Progenitor cell of endocrine pancreas (in vitro differentiated cells): ENCODE data around the gene NCDN. TPM values are rescaled to one million over a fixed set of nuclear protein-coding genes. Genes with fewer than 3 reads are reported as not detected.
A peak's percentile ranks its signal among the peaks of the same experiment; 100 is the strongest.

Experiments used
- DNase-seq: peaks from one replicate; pipeline ENCODE4 v3.0.0; 2021; ENCODE audit warnings: low spot score; ENCODE audit not compliant: unreplicated experiment
- H3K27ac Mint-ChIP-seq: 2 replicates; pipeline ENCODE4 v1.8.0; 2021; ENCODE audit warnings: mild to moderate bottlenecking, moderate library complexity, mixed read lengths
- H3K27me3 Mint-ChIP-seq: 2 replicates; pipeline ENCODE4 v1.8.0; 2021; ENCODE audit warnings: mixed read lengths
- H3K36me3 Mint-ChIP-seq: 2 replicates; pipeline ENCODE4 v1.8.0; 2022; ENCODE audit warnings: mixed read lengths; ENCODE audit not compliant: insufficient read depth
- H3K4me1 Mint-ChIP-seq: 2 replicates; pipeline ENCODE4 v1.8.0; 2021; ENCODE audit warnings: low read depth, mixed read lengths
- H3K4me3 Mint-ChIP-seq: 2 replicates; pipeline ENCODE4 v1.8.0; 2021; ENCODE audit warnings: low read depth, mild to moderate bottlenecking, moderate library complexity, mixed read lengths
- H3K9me3 Mint-ChIP-seq: 2 replicates; pipeline ENCODE4 v1.8.0; 2021; ENCODE audit warnings: low read depth, mixed read lengths
- total RNA-seq: library from RNA; stranded (reverse); gene quantifications from 2 replicates; pipeline ENCODE4 v1.2.1, GENCODE V29; 2021
- TF ChIP-seq, protein P1 (sequence below): fragments of 200-600 bp; sonication (generic); IDR thresholded peaks from one replicate; pipeline ENCODE4 v1.5.0; 2021; ENCODE audit warnings: antibody characterized with exemption, mild to moderate bottlenecking; ENCODE audit not compliant: unreplicated experiment

The NCDN gene
- total RNA-seq, 1 donor from 2014 or later: 25.3 TPM

DNA sequence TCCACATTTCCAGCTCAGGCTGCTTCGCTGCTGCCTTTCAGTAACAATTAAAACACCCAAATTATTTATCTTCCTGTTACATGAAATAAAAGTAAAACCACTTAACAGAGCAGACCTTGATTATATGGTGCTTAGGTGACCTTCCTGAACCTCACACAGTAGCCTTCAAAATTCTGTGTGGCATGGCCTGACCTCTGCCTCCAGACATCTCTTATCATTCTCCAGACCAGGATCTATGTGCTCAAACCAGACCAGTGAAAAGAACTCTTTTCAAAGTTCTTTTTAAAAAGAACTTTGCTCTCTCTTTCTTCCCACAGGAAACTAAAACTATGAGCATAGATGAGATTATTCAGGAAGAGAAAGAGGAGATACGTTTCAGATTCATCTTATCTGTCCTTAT lies 38.2 kb upstream of the NCDN start:
- Mint-ChIP-seq H3K9me3 (peaks cover 46% of the 10 kb centered on the region), H3K27me3 (no peaks in the 10 kb centered on the region), H3K4me1 (peaks cover 19% of the 10 kb centered on the region), H3K4me3 (no peak overlapping the region), H3K27ac (peak overlapping the region; percentile 1), H3K36me3 (peaks cover 46% of the 10 kb centered on the region)
- TF ChIP-seq, protein P1, sequence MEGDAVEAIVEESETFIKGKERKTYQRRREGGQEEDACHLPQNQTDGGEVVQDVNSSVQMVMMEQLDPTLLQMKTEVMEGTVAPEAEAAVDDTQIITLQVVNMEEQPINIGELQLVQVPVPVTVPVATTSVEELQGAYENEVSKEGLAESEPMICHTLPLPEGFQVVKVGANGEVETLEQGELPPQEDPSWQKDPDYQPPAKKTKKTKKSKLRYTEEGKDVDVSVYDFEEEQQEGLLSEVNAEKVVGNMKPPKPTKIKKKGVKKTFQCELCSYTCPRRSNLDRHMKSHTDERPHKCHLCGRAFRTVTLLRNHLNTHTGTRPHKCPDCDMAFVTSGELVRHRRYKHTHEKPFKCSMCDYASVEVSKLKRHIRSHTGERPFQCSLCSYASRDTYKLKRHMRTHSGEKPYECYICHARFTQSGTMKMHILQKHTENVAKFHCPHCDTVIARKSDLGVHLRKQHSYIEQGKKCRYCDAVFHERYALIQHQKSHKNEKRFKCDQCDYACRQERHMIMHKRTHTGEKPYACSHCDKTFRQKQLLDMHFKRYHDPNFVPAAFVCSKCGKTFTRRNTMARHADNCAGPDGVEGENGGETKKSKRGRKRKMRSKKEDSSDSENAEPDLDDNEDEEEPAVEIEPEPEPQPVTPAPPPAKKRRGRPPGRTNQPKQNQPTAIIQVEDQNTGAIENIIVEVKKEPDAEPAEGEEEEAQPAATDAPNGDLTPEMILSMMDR: no peak
- no peak for DNase-seq

DNA sequence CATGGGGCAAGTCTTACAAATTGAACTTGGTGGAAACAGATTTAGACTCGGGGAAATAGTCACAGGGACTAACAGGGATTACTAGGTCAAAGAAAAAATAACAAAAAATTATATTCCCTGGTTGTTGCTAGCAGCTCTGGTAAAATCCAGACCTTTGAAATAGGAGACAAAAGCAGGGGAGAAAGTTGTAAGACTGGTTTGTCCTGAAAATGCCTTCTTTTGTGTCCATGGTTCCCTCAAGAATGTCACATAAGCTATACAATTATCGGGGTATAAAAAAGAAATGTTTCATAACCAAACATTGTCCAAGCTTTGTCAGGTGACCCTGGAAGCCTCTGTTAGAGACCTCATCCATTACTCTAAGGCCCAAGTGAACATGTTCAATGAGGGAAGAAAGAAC lies 33.5 kb upstream of the NCDN start:
- TF ChIP-seq, protein P1: no peak
- Mint-ChIP-seq H3K4me1 (peaks cover 25% of the 10 kb centered on the region), H3K27ac (peak overlapping the region; percentile 69), H3K36me3 (peaks cover 35% of the 10 kb centered on the region), H3K27me3 (no peaks in the 10 kb centered on the region), H3K9me3 (peaks cover 36% of the 10 kb centered on the region), H3K4me3 (no peak overlapping the region)
- no peak for DNase-seq

DNA sequence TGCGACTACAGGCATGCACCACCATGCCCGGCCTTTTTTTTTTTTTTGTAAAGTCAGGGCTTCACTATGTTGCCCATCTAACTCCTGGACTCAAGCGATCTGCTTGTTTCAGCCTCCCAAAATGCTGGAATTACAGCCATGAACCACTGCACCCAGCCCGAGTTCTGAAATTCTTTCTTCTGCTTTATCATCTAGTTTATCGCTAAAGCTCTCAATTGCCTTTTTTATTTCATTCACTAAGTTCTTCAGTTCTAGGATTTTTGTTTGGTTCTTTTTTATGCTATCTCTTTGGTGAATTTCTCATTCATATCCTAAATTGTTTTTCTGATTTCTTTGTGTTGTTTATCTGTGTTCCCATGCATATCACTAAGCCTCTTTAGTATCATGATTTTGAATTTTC lies 27.4 kb upstream of the NCDN start:
- peaks cover 3% of the 10 kb centered on the region for H3K4me1 Mint-ChIP-seq
- no peak overlapping the region for H3K4me3 Mint-ChIP-seq
- peaks cover 50% of the 10 kb centered on the region for H3K36me3 Mint-ChIP-seq
- peaks cover 36% of the 10 kb centered on the region for H3K9me3 Mint-ChIP-seq
- no peak overlapping the region for H3K27ac Mint-ChIP-seq
- H3K27me3 Mint-ChIP-seq: no peaks in the 10 kb centered on the region
- TF ChIP-seq, protein P1: no peak
- no peak for DNase-seq

GRCh38 chr1:35530946-35531345 lies 26.7 kb upstream of the NCDN start:
- DNase-seq: no peak
- Mint-ChIP-seq H3K9me3 (peaks cover 33% of the 10 kb centered on the region), H3K36me3 (peaks cover 46% of the 10 kb centered on the region), H3K4me3 (no peak overlapping the region), H3K27ac (no peak overlapping the region), H3K27me3 (no peaks in the 10 kb centered on the region), H3K4me1 (peaks cover 1% of the 10 kb centered on the region)
- TF ChIP-seq, protein P1: no peak

- Mint-ChIP-seq H3K4me3 (no peak overlapping the region), H3K36me3 (peaks cover 46% of the 10 kb centered on the region), H3K27ac (no peak overlapping the region), H3K4me1 (peaks cover 1% of the 10 kb centered on the region), H3K9me3 (peaks cover 33% of the 10 kb centered on the region), H3K27me3 (no peaks in the 10 kb centered on the region)
- TF ChIP-seq, protein P1: no peak
- DNase-seq: no peak
These were observed 26.2 kb upstream of the NCDN start for GRCh38 chr1:35531368-35531767.
